HS-5 (cell line): Measurements from ENCODE around the gene ENTPD7.
"Not testable (repeated sequence)": the region's sequence is repeated elsewhere in the genome, so short reads cannot be mapped to it uniquely, and the experiment has no call there.

ENCODE experiments used
- DNase-seq: peaks from one replicate; pipeline ENCODE4 v3.0.0-alpha.2; 2012; ENCODE audit warnings: low read depth

ENTPD7 gene

GRCh38 chr10:99689461-99689860 is 30.2 kb downstream of the ENTPD7 start:
- DNase-seq, result no peak

GRCh38 chr10:99693933-99694583 is 34.7 kb downstream of the ENTPD7 start:
- DNase-seq, result no peak

- DNase-seq, result no peak
Observed at GRCh38 chr10:99695761-99696160, 36.5 kb downstream of the ENTPD7 start.

- DNase-seq, result no peak
Observed at GRCh38 chr10:99698504-99699080, 39.3 kb downstream of the ENTPD7 start.

GRCh38 chr10:99700649-99701048 is 41.3 kb downstream of the ENTPD7 start:
- DNase-seq, result no peak

- DNase-seq, result no peak
Observed at GRCh38 chr10:99708428-99709012, 49.2 kb downstream of the ENTPD7 start.

- DNase-seq, result no peak
Observed at GRCh38 chr10:99709480-99710229, 50.3 kb downstream of the ENTPD7 start.

GRCh38 chr10:99711129-99711719 is 51.9 kb downstream of the ENTPD7 start:
- peak; percentile 46 for DNase-seq

- no peak for DNase-seq
Observed at GRCh38 chr10:99714446-99714845, 55.1 kb downstream of the ENTPD7 start.

GRCh38 chr10:99720387-99720786 is 61.1 kb downstream of the ENTPD7 start:
- no peak for DNase-seq

- no peak for DNase-seq
Observed at GRCh38 chr10:99730026-99730425, 70.7 kb downstream of the ENTPD7 start.

- no peak for DNase-seq
Observed at GRCh38 chr10:99731306-99732032, 72.2 kb downstream of the ENTPD7 start.

GRCh38 chr10:99732033-99732842 is 72.9 kb downstream of the ENTPD7 start, which contains the start of the genes COX15 and CUTC:
COX15 (minus strand) TSS chr10:99732127; CDS start chr10:99732049, 78 bp downstream.
CUTC (plus strand) TSS chr10:99732234; CDS start chr10:99732349, 115 bp downstream.
- DNase-seq, result peak; percentile 88

- no peak for DNase-seq
Observed at GRCh38 chr10:99733366-99733765, 74.1 kb downstream of the ENTPD7 start.

- not testable (repeated sequence) for DNase-seq
Observed at GRCh38 chr10:99734111-99734510, 74.8 kb downstream of the ENTPD7 start.

- no peak for DNase-seq
Observed at GRCh38 chr10:99740260-99740659, 81.0 kb downstream of the ENTPD7 start.

- DNase-seq, result no peak
Observed at GRCh38 chr10:99740933-99741559, 81.7 kb downstream of the ENTPD7 start.

GRCh38 chr10:99742254-99742653 is 82.9 kb downstream of the ENTPD7 start:
- no peak for DNase-seq

- no peak for DNase-seq
Observed at GRCh38 chr10:99742701-99743100, 83.4 kb downstream of the ENTPD7 start.

- DNase-seq, result no peak
Observed at GRCh38 chr10:99743841-99744240, 84.5 kb downstream of the ENTPD7 start.
